HG03575 (cell line): ENCODE data around the gene DLEC1.
"Not testable (repeated sequence)": the region's sequence is repeated elsewhere in the genome, so short reads cannot be mapped to it uniquely, and the experiment has no call there.

Experiments used
- ATAC-seq: cut with Tn5 transposase; IDR thresholded peaks from one replicate; pipeline ENCODE4 v1.9.1; 2021; ENCODE audit not compliant: unreplicated experiment, insufficient number of reproducible peaks, low FRiP score; ENCODE audit errors: extremely low read depth

The DLEC1 gene

DNA sequence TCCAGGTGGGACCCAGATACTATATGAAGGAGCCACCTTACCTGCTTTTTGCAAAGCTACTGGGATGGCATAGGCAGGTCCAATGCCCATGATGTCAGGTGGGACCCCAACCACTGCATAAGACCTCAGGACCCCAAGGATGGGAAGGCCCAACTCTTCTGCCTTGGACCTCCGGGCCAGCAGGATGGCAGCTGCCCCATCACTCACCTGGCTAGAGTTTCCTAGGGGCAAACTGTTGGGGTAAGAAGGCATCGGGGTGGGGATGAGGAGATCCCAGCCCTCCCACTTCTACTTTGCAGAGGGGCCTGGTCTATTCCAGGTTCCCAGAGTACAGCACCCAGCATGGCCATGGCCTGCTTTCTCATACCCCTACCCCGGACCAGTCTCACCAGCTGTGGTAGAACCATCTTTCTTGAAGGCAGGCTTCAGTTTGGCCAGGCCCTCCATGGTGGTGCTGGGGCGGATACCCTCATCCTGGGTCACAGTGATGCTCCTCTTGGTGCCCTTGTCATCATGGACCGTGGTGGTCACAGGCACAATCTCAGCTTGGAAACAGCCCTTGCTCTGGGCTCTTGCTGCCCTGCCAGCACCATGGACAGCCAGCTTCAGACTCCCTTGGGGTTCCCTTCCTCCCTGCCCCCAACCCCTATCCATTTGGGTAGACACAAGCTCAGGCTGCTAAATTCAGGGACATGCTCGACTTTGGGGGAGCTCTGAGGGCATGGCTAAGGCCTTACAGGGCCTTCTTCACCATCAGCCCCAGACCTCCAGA, 87.3 kb downstream of the DLEC1 start:
- ATAC-seq: no peak

- no peak for ATAC-seq
Measured at GRCh38 chr3:38127611-38128302, 88.7 kb downstream of the DLEC1 start.

GRCh38 chr3:38128303-38128655, 89.3 kb downstream of the DLEC1 start:
- ATAC-seq: no peak

DNA sequence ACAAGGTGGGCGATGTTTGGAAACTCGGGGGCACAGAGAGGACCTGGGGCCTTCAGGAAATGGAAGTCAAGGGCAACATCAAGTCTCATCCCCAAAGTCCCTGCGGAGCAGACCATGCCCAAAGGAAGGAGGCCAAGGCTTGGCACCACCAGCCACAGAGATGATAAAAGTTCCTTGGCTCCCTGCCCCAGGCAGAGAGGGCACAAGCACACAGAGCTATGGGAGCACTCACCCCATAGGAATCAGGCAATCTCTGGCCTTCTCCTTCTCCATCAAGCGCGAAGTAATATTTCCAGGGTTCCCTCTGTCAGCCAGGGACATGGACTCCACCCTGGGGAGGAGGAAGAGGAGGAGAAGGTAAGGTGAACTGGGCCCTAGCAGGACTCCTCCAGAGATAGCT, 90.0 kb downstream of the DLEC1 start:
- ATAC-seq: no peak

GRCh38 chr3:38130631-38131065, 91.6 kb downstream of the DLEC1 start:
- ATAC-seq: no peak

GRCh38 chr3:38131621-38132369, 92.8 kb downstream of the DLEC1 start:
- no peak for ATAC-seq

- no peak for ATAC-seq
Measured at GRCh38 chr3:38133209-38133556, 94.2 kb downstream of the DLEC1 start.

DNA sequence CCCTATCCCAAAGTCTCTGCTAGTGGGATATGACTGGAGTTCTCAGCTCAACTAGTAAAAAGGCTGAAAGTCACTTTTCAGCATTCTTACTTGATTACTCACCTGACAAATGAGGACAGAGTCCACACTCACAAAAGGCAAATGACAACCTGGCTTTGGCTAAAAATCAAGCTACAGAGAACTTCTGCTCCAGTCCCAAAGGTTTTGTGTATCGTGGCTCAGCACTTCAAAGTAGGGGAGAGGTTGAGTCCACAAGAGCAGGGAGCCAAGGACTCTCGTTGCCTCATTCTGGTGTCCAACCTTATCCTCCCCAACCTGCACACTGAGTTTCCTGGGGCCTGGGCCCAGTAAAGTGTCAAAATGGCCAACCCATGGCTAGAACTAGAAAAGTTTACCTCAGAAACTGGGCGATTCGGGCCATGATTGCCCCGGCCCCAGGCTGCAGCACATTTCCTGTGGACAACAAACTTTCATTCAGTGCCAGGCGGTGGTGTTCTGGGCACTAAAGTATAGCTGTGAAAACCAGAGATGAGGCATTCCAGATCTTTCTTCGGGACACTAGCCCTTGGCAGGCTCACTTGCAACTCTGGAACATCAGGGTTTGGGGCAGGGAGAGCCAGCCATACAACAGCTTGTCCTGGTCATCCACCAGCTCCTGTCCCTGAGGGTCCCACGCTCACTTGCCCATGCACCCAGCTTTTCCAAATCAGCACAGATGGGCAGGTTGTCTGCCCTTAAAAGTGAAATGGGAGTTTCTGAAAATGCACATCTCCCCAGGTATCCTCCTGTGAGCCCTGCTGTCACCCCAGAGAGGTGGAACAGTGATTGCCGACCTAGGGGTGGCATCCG, 94.8 kb downstream of the DLEC1 start:
- no peak for ATAC-seq

DNA sequence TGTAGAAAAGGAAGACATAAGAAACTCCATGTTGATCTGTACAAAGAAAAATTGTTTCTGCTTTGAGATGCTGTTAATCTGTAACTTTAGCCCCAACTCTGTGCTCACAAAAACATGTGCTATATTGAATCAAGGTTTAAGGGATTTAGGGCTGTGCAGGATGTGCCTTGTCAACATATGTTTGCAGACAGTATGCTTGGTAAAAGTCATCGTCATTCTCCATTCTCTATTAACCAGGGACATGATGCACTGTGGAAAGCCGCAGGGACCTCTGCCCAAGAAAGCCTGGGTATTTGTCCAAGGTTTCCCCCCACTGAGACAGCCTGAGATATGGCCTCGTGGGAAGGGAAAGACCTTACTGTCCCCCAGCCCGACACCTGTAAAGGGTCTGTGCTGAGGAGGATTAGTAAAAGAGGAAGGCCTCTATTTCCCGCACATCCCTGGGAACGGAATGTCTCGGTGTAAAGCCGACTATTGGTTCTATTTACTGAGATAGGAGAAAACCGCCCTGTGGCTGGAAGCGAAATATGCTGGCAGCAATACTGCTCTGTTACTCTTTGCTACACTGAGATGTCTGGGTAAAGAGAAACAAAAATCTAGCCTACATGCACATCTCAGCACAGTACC, 95.6 kb downstream of the DLEC1 start:
- not testable (repeated sequence) for ATAC-seq

DNA sequence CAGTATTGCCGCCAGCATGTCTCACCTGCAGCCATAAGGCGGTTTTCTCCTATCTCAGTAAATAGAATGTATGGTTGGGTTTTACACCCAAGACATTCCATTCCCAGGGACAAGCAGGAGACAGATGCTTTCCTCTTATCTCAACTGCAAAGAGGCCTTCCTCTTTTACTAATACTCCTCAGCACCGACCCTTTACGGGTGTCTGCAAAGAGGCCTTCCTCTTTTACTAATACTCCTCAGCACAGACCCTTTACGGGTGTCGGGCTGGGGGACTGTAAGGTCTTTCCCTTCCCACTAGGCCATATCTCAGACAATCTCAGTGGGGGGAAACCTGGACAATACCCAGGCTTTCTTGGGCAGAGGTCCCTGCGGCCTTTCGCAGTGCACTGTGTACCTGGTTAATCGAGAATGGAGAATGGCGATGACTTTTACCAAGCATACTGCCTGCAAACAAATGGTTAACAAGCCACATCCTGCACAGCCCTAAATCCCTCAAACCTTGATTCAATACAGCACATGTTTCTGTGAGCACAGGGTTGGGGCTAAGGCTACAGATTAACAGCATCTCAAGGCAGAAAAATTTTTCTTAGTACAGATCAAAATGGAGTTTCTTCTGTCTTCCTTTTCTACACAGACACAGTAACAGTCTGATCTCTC, 96.7 kb downstream of the DLEC1 start:
- not testable (repeated sequence) for ATAC-seq

GRCh38 chr3:38136393-38136776, 97.4 kb downstream of the DLEC1 start:
- ATAC-seq: no peak

- peak; percentile 79 for ATAC-seq
Measured at GRCh38 chr3:38136777-38137614, 98.0 kb downstream of the DLEC1 start, which contains the start of gene ACAA1. Gene ACAA1 (minus strand): TSS chr3:38137127. CDS start chr3:38137035, 92 bp downstream.

- ATAC-seq: no peak
Measured at GRCh38 chr3:38137615-38138348, 98.8 kb downstream of the DLEC1 start.

DNA sequence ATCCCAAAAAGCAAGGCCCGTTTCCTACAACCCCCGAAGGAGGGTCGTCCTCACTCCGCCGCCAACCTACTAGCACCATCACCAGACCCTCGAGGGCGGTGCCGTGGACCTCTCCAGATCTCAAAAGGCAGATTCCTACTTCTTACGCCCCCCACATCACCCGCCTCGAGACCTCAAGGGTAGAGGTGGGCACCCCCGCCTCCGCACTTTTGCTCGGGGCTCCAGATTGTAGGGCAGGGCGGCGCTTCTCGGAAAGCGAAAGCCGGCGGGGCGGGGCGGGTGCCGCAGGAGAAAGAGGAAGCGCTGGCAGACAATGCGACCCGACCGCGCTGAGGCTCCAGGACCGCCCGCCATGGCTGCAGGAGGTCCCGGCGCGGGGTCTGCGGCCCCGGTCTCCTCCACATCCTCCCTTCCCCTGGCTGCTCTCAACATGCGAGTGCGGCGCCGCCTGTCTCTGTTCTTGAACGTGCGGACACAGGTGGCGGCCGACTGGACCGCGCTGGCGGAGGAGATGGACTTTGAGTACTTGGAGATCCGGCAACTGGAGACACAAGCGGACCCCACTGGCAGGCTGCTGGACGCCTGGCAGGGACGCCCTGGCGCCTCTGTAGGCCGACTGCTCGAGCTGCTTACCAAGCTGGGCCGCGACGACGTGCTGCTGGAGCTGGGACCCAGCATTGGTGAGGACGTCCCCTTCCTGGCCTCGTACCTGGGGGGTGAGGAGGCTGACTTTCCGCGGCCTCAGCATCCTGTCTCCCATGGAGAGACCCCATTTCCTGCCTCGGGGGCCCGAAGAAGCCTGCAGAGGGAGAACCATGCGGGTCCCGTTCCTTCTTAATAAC, 99.6 kb downstream of the DLEC1 start, which contains the start of gene MYD88:
TSS of gene MYD88 (plus strand) at position 313 of the 842 bp plus-strand sequence. CDS start at position 353, 40 bp downstream.
- ATAC-seq: no peak

GRCh38 chr3:38139191-38139590, 100.2 kb downstream of the DLEC1 start:
- no peak for ATAC-seq

DNA sequence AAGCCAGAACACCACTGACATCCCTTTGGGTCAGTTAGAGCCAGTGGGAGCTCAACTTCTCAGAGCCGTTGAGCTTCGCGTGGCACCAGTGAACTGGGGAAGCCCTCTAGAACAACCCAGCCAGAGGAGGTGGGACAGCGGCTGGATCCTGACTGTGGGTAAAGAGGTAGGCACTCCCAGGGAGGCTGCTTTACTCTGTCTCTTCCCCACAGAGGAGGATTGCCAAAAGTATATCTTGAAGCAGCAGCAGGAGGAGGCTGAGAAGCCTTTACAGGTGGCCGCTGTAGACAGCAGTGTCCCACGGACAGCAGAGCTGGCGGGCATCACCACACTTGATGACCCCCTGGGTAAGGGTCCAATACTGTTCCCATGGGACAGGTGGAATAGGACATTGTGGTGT, 100.6 kb downstream of the DLEC1 start:
- no peak for ATAC-seq
